Spinal cord (tissue), 10 donors: Measurements from ENCODE around the gene TNIK. TPM values are rescaled to one million over a fixed set of nuclear protein-coding genes. Genes with fewer than 3 reads are reported as not detected.
"Not testable (repeated sequence)": the region's sequence is repeated elsewhere in the genome, so short reads cannot be mapped to it uniquely, and the experiment has no call there.

Experiments used
- DNase-seq, 6 donors: peaks; one replicate each; pipeline versions ENCODE4 v3.0.0 to v3.0.0-alpha.2; 2013 to 2015; ENCODE audit warnings: low spot score in 6 of 6, low read depth in 4 of 6
- H3K27ac ChIP-seq: one replicate; pipeline ENCODE4 v1.5.1; 2013; ENCODE audit warnings: low read depth, low read length, control low read depth
- H3K27me3 ChIP-seq: one replicate; pipeline ENCODE4 v1.6.1; 2013; ENCODE audit warnings: low read length; ENCODE audit not compliant: control insufficient read depth, insufficient read depth
- H3K36me3 ChIP-seq: one replicate; pipeline ENCODE4 v1.6.1; 2013; ENCODE audit warnings: low read length; ENCODE audit not compliant: control insufficient read depth, insufficient read depth
- H3K4me1 ChIP-seq: one replicate; pipeline ENCODE4 v1.6.1; 2013; ENCODE audit warnings: low read length; ENCODE audit not compliant: control insufficient read depth, insufficient read depth
- H3K4me3 ChIP-seq: one replicate; pipeline ENCODE4 v1.5.1; 2013; ENCODE audit warnings: low read depth, low read length, control low read depth
- H3K9me3 ChIP-seq: one replicate; pipeline ENCODE4 v1.6.1; 2013; ENCODE audit warnings: low read length; ENCODE audit not compliant: control insufficient read depth, insufficient read depth
- WGBS: methylation state at CpG from one replicate; pipeline ENCODE4 v1.1.5; 2013; ENCODE audit warnings: missing lambda C conversion rate; ENCODE audit not compliant: insufficient coverage; 5-methylcytosine and 5-hydroxymethylcytosine counted together
- polyA plus RNA-seq, 2 donors: library from polyadenylated mRNA; unstranded; fragments of 120-200 nt; gene quantifications; one replicate each; pipeline ENCODE4 v1.2.1, GENCODE V29; 2013; ENCODE audit not compliant: insufficient read length in 2 of 2
- total RNA-seq, 2 donors: library from RNA; depleted of rRNA in 1 of 2; stranded (reverse); fragments of 120-200 nt in 1 of 2; fragments of >200 nt in 1 of 2; gene quantifications; one replicate each; pipeline versions ENCODE4 v1.2.3 to v1.2.4, GENCODE V29; 2013 to 2014
- donor health status: healthy.

The TNIK gene
- total and polyA plus RNA-seq, 4 donors = 38.3 to 105 (median 88.5) TPM

DNA sequence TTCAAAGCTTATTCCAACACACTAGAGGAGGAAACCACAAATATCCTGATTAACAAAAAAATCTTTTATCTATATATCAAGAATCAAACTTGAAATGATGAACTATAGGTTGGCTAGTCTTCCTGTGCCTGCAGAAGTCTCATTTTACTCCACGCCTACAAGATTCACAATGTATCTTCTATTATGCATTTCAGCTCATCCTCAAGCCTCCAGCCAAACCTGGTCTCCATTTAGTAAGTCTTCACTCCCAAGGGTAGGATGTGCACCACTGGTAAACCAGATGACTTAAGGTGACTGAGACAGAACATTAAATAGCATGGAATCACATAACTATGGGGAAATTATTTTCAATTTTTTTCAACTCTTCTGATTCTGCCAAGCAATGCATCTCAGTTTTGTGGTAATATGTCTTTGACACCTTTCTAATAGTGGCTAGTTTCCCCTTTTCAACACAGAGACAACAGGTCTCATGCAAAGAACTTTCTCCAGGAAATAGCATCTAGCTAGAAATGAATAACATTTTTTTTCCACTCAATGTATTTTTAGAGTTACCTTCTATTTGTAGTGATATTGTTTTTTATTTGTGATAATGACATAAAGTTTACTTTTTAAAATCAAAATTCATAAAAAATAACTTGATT lies 166.9 kb downstream of the TNIK start:
- H3K27me3 ChIP-seq = no peaks in the 10 kb centered on the region
- peaks cover 7% of the 10 kb centered on the region for H3K4me1 ChIP-seq
- DNase-seq = no peak
- H3K9me3 ChIP-seq = no peaks in the 10 kb centered on the region
- no CpG with 5 or more reads among the region's 1 CpG for WGBS
- H3K36me3 ChIP-seq = no peaks in the 10 kb centered on the region
- no peak overlapping the region for H3K27ac ChIP-seq
- H3K4me3 ChIP-seq = no peak overlapping the region

DNA sequence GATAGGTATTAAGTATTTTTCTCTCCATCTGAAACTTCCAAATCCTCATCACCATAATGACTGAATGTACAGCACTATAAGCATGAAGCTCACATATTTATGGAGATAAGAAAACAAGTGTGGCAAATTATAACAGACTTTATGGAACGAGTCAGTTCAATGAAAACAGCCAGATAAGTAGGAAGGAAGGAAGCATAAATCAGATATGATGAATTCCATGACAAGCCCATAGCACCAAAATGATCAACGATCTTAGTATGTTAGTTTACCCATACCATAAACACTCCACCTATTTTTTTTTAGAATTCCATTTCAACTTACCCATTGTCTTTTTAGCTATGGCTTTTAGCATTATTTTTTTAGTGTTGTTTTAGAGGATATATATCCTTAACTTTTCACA lies 169.5 kb downstream of the TNIK start:
- Histone ChIP-seq H3K4me3 (no peak overlapping the region), H3K27ac (no peak overlapping the region)
- WGBS = no CpG with 5 or more reads among the region's 2 CpGs

DNA sequence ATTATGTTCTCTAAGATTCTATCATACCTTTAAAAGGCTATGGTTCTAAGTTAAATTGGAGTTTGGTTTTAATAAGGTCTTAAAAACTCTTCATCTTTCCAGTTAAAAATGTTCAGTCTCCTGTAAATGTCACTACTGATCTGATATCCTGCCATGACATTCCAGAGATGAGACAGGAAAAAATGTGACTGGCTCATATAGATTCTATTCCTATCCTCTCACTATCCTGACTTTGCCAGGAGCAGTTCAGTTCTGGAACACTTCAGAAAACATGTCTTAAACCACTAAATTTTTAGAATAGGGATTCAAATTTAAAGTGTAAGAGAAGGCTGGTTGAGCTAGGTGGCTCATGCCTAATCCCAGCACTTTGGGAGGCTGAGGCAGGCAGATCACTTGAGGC lies 170.9 kb downstream of the TNIK start:
- no peaks in the 10 kb centered on the region for H3K36me3 ChIP-seq
- H3K27ac ChIP-seq = no peak overlapping the region
- peak in 1 of 6 donors; percentile 55 for DNase-seq
- H3K4me3 ChIP-seq = no peak overlapping the region
- H3K4me1 ChIP-seq = no peaks in the 10 kb centered on the region
- no peaks in the 10 kb centered on the region for H3K27me3 ChIP-seq
- H3K9me3 ChIP-seq = no peaks in the 10 kb centered on the region

More for the DNA sequence above, 169.5 kb downstream of the TNIK start:
- DNase-seq = no peak
- no peaks in the 10 kb centered on the region for H3K36me3 ChIP-seq
- H3K9me3 ChIP-seq = no peaks in the 10 kb centered on the region
- peaks cover 6% of the 10 kb centered on the region for H3K4me1 ChIP-seq
- H3K27me3 ChIP-seq = no peaks in the 10 kb centered on the region

DNA sequence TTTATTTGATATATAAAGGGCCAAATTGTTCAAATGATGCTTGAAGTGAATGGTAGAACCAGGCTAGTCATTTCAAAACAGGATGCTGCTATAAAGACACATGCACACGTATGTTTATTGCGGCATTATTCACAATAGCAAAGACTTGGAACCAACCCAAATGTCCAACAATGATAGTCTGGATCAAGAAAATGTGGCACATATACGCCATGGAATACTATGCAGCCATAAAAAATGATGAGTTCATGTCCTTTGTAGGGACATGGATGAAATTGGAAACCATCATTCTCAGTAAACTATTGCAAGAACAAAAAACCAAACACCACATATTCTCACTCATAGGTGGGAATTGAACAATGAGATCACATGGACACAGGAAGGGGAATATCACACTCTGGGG lies 172.4 kb downstream of the TNIK start:
- not testable (repeated sequence) for H3K4me3 ChIP-seq, H3K9me3 ChIP-seq, H3K27ac ChIP-seq, DNase-seq, H3K27me3 ChIP-seq, H3K4me1 ChIP-seq, H3K36me3 ChIP-seq
- no CpG with 5 or more reads among the region's 3 CpGs for WGBS

DNA sequence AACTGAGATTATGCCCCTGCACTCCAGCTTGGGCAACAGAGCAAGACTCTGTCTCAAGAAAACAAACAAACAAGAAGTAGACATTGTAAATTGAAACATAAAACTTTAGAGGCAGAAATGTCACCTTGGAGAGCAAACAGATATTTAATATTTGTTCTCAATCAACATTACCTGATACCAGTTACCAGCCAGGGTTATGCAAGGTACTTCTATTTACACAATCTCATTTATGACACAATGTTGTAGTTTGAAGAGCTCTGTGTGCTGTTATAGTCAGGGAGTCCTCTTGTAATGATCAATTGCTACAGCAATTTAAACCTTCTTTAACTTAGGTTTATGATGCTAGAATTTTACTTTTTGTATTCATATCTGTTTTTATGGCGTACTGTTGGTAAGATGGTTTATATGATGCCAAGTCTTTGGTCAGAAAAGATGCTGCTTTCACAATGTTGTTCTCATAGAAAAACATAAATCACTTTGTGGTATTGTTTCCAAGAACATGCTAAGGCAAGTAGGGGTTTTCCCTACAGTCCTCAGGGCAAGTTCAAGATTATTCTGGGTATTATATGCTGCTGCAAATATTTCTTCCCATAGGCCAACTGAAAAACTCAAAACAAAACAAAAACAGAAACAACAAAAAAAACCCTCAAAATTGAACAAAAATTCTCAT lies 173.5 kb downstream of the TNIK start:
- Histone ChIP-seq H3K9me3 (no peaks in the 10 kb centered on the region), H3K27me3 (no peaks in the 10 kb centered on the region), H3K4me3 (no peak overlapping the region), H3K36me3 (no peaks in the 10 kb centered on the region), H3K4me1 (peaks cover 10% of the 10 kb centered on the region), H3K27ac (no peak overlapping the region)
- WGBS = no CpG with 5 or more reads among the region's 1 CpG
- DNase-seq = no peak

DNA sequence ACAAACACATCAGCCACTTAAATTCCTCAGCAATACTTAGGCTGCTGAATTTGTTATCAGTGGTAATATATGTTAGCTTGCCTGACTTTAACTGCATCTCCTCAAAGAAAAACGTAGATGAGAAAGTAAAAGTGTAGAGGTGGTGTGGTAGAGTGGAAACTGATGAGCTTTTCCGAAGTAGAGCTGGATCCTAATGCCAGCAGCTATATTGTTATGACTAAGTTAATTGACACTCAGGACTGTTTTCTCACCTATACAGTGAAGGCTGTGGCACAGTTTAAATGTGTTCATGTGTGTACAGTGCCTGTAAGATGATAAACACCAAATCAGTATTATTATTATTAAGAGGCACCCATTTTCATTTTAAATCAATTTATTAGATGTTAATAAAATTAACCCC lies 174.9 kb downstream of the TNIK start:
- Histone ChIP-seq H3K9me3 (no peaks in the 10 kb centered on the region), H3K4me1 (peaks cover 10% of the 10 kb centered on the region), H3K27ac (peak overlapping the region; percentile 0), H3K4me3 (no peak overlapping the region), H3K27me3 (no peaks in the 10 kb centered on the region), H3K36me3 (no peaks in the 10 kb centered on the region)
- WGBS = 29% methylated on average over 1 of the region's 2 CpGs
- DNase-seq = no peak

DNA sequence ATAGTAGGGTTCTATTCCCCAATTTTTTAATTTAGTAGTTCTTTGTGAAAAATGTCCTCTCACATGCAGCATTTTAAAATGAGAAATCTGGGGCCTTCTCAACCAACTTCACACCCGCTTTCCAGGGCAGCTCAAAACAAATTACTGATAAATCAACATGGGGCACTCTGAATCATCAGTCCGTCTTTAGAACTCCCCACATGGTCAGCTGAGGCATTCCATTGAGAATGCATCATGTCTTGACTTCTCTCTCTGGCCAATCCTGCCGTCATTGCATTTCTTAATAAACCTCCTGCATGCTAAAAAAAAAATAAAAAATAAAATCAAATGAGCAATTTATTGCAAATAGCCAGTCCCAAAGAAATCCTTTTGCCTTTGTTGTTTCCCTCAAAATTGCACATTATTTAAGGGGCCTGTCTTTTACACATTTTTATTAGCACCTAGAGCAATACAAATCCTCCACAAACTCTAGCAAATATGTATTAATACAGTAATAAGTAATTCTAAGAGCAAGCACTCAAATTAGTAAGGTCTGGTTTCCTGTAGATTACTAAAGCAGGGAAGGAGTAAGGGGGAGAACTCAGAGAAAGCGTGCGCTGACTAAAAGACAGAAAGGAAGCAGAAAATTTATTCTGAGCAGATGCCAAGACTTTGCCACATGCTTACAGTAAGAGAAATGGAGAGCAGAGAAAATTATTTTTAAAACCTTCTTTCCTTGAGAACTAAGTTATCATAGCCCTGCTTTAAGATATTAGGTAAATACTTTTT lies 175.7 kb downstream of the TNIK start:
- Histone ChIP-seq H3K4me3 (no peak overlapping the region), H3K9me3 (no peaks in the 10 kb centered on the region), H3K4me1 (peaks cover 10% of the 10 kb centered on the region), H3K27me3 (no peaks in the 10 kb centered on the region), H3K27ac (no peak overlapping the region), H3K36me3 (no peaks in the 10 kb centered on the region)
- DNase-seq = peak in 2 of 6 donors; percentile 72 to 92
- WGBS = 62% methylated on average over 4 of the region's 5 CpGs

DNA sequence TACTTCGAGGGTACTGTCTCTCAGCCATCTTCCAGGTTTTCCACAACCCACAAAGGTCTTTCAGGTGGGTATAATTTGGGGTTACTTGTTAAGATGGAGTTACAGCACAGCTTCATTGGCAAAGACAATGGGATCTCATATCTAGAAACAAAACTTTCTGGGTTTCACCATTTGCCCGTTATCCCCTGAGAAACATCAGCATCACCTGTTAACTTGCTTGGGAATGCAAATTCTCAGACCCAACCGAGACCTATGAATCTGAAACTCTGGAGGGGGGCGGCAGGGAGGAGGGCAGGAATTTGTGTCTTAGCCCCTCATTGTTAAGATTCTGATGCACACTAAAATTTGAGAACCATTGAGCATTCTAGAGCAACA lies 176.4 kb downstream of the TNIK start:
- no peak for DNase-seq
- Histone ChIP-seq H3K9me3 (no peaks in the 10 kb centered on the region), H3K4me1 (peaks cover 10% of the 10 kb centered on the region), H3K36me3 (no peaks in the 10 kb centered on the region), H3K27ac (peak overlapping the region; percentile 77), H3K27me3 (no peaks in the 10 kb centered on the region), H3K4me3 (no peak overlapping the region)
- 90% methylated on average over 3 of the region's 4 CpGs for WGBS

DNA sequence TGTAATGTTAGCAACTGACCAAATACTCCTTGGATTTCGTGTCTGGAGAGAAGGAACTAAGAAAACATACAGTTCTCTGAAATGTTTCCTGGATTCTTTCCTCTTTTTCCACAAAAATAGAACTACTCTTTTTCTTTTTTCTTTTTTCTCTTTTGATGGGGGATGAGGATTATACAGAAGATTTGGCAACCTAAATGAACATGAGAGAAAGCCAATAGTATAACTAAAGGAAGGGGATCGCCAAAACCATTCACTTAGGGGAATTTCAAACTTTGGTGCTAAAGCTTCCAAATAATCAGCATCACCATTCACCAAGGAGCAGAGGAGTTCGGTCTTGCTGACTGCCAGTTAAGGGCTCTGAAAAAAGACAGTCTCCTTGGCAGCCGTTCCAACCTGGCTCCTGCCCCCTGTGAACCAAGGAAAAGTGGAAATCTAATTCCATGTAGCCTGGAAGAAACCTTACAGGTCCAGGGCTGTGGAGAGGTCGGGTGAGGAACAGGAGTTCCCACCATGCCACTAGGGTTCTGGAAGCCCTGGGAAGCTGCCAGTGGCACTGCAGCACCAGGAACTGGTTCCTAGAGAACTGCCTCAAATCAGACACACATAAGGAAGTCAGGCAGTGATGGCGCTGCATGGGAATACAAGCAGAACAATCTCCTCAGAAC lies 176.9 kb downstream of the TNIK start:
- no peaks in the 10 kb centered on the region for H3K36me3 ChIP-seq
- peak overlapping the region; percentile 77 for H3K27ac ChIP-seq
- peak in 1 of 6 donors; percentile 82 for DNase-seq
- H3K9me3 ChIP-seq = no peaks in the 10 kb centered on the region
- peaks cover 10% of the 10 kb centered on the region for H3K4me1 ChIP-seq
- no peaks in the 10 kb centered on the region for H3K27me3 ChIP-seq
- 51% methylated on average over 4 of the region's 6 CpGs for WGBS
- H3K4me3 ChIP-seq = no peak overlapping the region
